BJ (cell line): ENCODE results near the gene ADH7. TPM values are rescaled to one million over a fixed set of nuclear protein-coding genes. Genes with fewer than 3 reads are reported as not detected.

ENCODE experiments used
- CTCF ChIA-PET: fragments of 350-600 bp; formaldehyde crosslinking; extraction: SDS; loops from one replicate; lab custom pipeline; 2021; ENCODE audit warnings: antibody characterized with exemption, inconsistent platforms; lab: Yijun Ruan, JAX
- POLR2A ChIA-PET: fragments of 300-600 bp; sonication (Branson Sonifier 250); formaldehyde crosslinking; extraction: SDS; loops from one replicate; lab custom pipeline; 2021; ENCODE audit warnings: antibody characterized with exemption; lab: Charles Lee
- DNase-seq: peaks from one replicate; pipeline ENCODE4 v3.0.0-alpha.2; 2011; ENCODE audit warnings: low read depth
- H3K27me3 ChIP-seq: 2 replicates; pipeline ENCODE4 v1.6.0; 2011; ENCODE audit warnings: low read length; ENCODE audit not compliant: control insufficient read depth, insufficient read depth
- H3K36me3 ChIP-seq: 2 replicates; pipeline ENCODE4 v1.5.1; 2011; ENCODE audit warnings: low read length; ENCODE audit not compliant: control insufficient read depth, insufficient read depth
- H3K4me3 ChIP-seq: 2 replicates; pipeline ENCODE4 v1.5.1; 2011; ENCODE audit warnings: low read depth, mild to moderate bottlenecking, control low read depth, low read length
- CTCF ChIP-seq: IDR thresholded peaks from 2 replicates; pipeline ENCODE4 v1.5.1; 2011; ENCODE audit warnings: low read depth, mild to moderate bottlenecking, control low read depth, inconsistent platforms, low read length, moderate library complexity; ENCODE audit not compliant: insufficient read depth
- polyA plus RNA-seq: library from polyadenylated mRNA; depleted of rRNA; stranded (reverse); fragments of >200 nt; gene quantifications from 2 replicates; pipeline ENCODE4 v1.2.3, GENCODE V29; 2011

ADH7 gene
- polyA plus RNA-seq, 1 experiment: not detected

DNA sequence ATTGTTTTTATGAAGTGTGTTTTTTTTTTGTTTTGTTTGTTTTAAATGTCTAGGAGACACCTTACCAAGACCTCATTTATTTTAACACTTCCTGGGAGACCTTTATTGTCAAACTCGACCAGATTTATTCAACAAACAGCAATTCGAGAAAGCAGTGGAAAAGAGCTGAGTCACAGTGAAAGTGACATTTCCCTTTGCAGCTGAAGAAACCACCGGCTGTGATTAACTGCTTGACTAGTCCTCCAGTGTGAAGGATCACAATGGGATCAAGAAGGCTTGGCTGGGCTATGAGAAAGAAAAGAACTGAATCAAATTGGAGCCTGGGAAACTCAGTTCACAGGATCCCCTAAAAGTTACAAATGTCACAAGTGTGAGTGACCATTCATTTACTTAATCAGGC is 11.9 kb upstream of the ADH7 start:
- Histone ChIP-seq H3K36me3 (no peaks in the 10 kb centered on the region), H3K4me3 (no peak overlapping the region), H3K27me3 (no peaks in the 10 kb centered on the region; the same call in 1 of the 2 replicates)
- CTCF ChIA-PET: interaction anchor here (1.4 kb wide), 1 partner anchor 16 kb away, joined by 4 read pairs; no protein-coding TSS in a partner anchor
- no peak for DNase-seq
- POLR2A ChIA-PET: no interaction called here
- no peak for TF ChIP-seq CTCF

DNA sequence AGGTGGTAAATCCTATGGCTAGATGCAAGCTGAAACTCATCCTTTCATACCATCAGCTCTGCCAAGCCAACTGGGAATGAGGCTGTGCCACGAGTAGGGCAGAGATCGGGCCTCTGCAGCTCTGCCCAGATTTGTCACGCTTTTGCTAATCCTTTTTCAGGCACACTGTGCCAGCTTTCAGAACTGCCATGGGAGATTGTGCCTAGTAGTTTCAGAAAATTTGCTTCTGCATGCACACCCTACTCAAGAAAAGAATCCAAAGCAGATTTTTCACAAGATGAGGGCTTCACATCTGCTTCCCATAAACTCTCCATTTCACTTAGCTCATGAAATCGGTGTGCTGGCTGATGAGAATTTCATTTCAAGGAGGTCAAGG is 3.3 kb upstream of the ADH7 start:
- TF ChIP-seq CTCF: no peak
- no peak for DNase-seq
- H3K36me3 ChIP-seq: no peaks in the 10 kb centered on the region
- ChIA-PET POLR2A (no interaction called here), CTCF (interaction anchor here (1.4 kb wide), 1 partner anchor 21 kb away, joined by 3 read pairs; no protein-coding TSS in a partner anchor)
- peaks cover 1% of the 10 kb centered on the region; the same call in 1 of the 2 replicates for H3K27me3 ChIP-seq
- no peak overlapping the region for H3K4me3 ChIP-seq

DNA sequence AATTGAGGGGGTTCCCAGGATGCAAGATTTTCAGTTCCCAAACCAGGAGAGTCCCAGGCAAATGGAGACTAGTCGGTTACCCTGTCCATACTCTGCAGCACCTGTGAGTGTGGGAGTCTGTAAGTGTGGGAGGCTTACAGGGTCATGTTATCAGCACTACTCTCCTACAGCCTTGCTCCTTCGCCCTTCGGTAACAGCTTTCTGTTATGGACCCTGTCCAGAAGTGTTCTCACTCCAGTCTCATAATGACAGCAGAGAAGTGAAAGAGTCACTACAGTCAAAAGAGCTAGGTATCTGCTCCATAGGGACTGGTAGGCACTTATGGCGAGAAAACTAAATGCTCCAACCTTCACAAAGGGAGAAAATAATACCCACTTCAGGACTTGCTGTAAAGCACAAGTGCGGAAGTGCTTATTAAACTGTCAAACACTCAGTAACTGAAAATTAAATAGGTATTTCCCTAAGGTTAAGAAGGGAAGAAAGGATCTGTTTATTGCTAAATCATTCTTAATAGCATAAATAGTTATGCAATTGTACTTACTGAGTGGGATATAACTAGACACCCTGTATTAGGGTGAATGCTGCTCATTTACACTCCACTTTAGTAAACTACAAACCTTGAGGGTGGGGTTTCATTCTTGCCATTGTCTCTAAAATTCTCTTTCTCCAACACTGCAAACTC is 2.7 kb upstream of the ADH7 start:
- ChIA-PET POLR2A (no interaction called here), CTCF (interaction anchor here (1.0 to 1.4 kb wide), 3 partner anchors 11 to 236 kb away, joined by 3 read pairs; no protein-coding TSS in a partner anchor)
- Histone ChIP-seq H3K27me3 (peaks cover 1% of the 10 kb centered on the region; the same call in 1 of the 2 replicates), H3K36me3 (no peaks in the 10 kb centered on the region), H3K4me3 (no peak overlapping the region)
- TF ChIP-seq CTCF: no peak
- no peak for DNase-seq

- TF ChIP-seq CTCF: no peak
- H3K36me3 ChIP-seq: no peaks in the 10 kb centered on the region
- no peak overlapping the region for H3K4me3 ChIP-seq
- 0 out of 2 replicates have a peak, but pooled peaks cover 1% of the 10 kb centered on the region for H3K27me3 ChIP-seq
- DNase-seq: no peak
- POLR2A ChIA-PET: no interaction called here
- CTCF ChIA-PET: interaction anchor here (1.0 to 1.2 kb wide), 2 partner anchors 12 to 236 kb away, joined by 3 read pairs; no protein-coding TSS in a partner anchor
These were observed 2.0 kb upstream of the ADH7 start for GRCh38 chr4:99436976-99437722.

DNA sequence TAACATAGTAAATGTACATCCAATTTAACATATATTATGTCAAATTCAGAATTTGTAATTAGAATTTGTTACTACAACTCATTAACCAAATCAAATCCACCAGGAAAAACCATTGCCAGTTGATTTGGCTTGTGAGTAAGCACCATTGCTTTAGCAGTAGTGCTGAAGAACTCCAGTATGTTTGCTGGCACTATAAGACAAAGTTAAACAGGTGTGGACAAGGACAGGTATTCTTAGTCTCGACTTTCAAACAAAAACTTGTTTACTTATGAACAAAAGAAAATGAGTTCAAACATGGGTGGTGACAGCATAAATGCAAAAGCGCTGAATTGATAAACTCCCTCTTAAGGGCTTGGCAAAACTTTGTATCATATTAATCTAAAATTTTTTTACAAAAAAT is 1.3 kb upstream of the ADH7 start:
- ChIA-PET CTCF (interaction anchor here (1.0 to 1.2 kb wide), 2 partner anchors 13 to 235 kb away, joined by 3 read pairs; no protein-coding TSS in a partner anchor), POLR2A (no interaction called here)
- H3K36me3 ChIP-seq: no peaks in the 10 kb centered on the region
- TF ChIP-seq CTCF: no peak
- H3K4me3 ChIP-seq: no peak overlapping the region
- DNase-seq: no peak
- 0 out of 2 replicates have a peak, but pooled peaks cover 1% of the 10 kb centered on the region for H3K27me3 ChIP-seq
